GM18519 (cell line): ENCODE measurements around the gene KLF2.
A peak's percentile ranks its signal among the peaks of the same experiment; 100 is the strongest.
"Not testable (repeated sequence)": the region's sequence is repeated elsewhere in the genome, so short reads cannot be mapped to it uniquely, and the experiment has no call there.

Source experiments
- ATAC-seq: cut with Tn5 transposase; IDR thresholded peaks from one replicate; pipeline ENCODE4 v1.9.1; 2021; ENCODE audit warnings: mild to moderate bottlenecking, moderate library complexity; ENCODE audit not compliant: unreplicated experiment, low FRiP score

The KLF2 gene

GRCh38 chr19:16324384-16325160, at the start of gene KLF2:
Gene KLF2 (plus strand): TSS chr19:16324826. CDS start chr19:16324924, 98 bp downstream.
- peak; percentile 58 for ATAC-seq

GRCh38 chr19:16280306-16280705, 44.3 kb upstream of the KLF2 start:
- ATAC-seq, result no peak

GRCh38 chr19:16281743-16282142, 42.9 kb upstream of the KLF2 start:
- ATAC-seq, result no peak

GRCh38 chr19:16283210-16284061, 41.2 kb upstream of the KLF2 start:
- no peak for ATAC-seq

GRCh38 chr19:16284505-16284904, 40.1 kb upstream of the KLF2 start:
- no peak for ATAC-seq

- ATAC-seq, result not testable (repeated sequence)
These were observed 39.5 kb upstream of the KLF2 start for GRCh38 chr19:16285079-16285478.

GRCh38 chr19:16285769-16286498, 38.7 kb upstream of the KLF2 start:
- ATAC-seq, result no peak

GRCh38 chr19:16288544-16288943, 36.1 kb upstream of the KLF2 start:
- ATAC-seq, result no peak

- no peak for ATAC-seq
These were observed 35.0 kb upstream of the KLF2 start for GRCh38 chr19:16289594-16289993.

GRCh38 chr19:16290692-16291091, 33.9 kb upstream of the KLF2 start:
- ATAC-seq, result no peak

- no peak for ATAC-seq
These were observed 31.2 kb upstream of the KLF2 start for GRCh38 chr19:16293118-16294091.

- no peak for ATAC-seq
These were observed 29.6 kb upstream of the KLF2 start for GRCh38 chr19:16295057-16295456.

GRCh38 chr19:16296713-16297112, 27.9 kb upstream of the KLF2 start:
- ATAC-seq, result no peak

- ATAC-seq, result no peak
These were observed 26.9 kb upstream of the KLF2 start for GRCh38 chr19:16297575-16298178.

GRCh38 chr19:16298334-16298733, 26.3 kb upstream of the KLF2 start:
- no peak for ATAC-seq

GRCh38 chr19:16301999-16302694, 22.5 kb upstream of the KLF2 start:
- ATAC-seq, result no peak

GRCh38 chr19:16303755-16304154, 20.9 kb upstream of the KLF2 start:
- ATAC-seq, result no peak

- ATAC-seq, result not testable (repeated sequence)
These were observed 20.1 kb upstream of the KLF2 start for GRCh38 chr19:16304511-16304910.

- not testable (repeated sequence) for ATAC-seq
These were observed 19.6 kb upstream of the KLF2 start for GRCh38 chr19:16305060-16305459.
